ENCODE data around the gene SYNC.
"Not testable (repeated sequence)": the region's sequence is repeated elsewhere in the genome, so short reads cannot be mapped to it uniquely, and the experiment has no call there.

Gene SYNC

DNA sequence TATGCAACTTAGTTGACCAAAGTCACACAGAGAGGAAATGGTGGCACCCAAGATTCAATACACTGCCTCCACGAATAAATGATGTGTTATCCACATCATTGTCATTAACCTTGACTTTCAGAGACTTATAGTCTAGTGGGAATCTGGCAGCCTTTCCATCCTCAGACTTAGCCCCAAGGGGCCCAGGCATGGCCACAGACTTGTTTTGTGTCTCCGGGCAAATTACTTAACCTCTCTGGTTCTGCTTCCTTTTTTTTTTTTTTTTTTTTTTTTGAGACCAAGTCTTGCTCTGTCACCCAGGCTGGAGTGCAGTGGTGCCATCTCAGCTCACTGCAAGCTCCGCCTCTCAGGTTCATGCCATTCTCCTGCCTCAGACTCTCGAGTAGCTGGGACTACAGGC is 8.7 kb upstream of the SYNC start:
- H4K8ac ChIP-seq (ENCODE audit: low read depth, low read length); DNase-seq (ENCODE audit: low spot score); H4K91ac ChIP-seq (ENCODE audit: low read depth, low read length, poor library complexity); H3K36me3 ChIP-seq (replicated peaks in 1 of 2; ENCODE audit: control insufficient read depth in 2 of 2, insufficient read depth in 2 of 2, low read length in 2 of 2); H3K9ac ChIP-seq (ENCODE audit: low read depth, low read length, poor library complexity); H2AK5ac ChIP-seq (ENCODE audit: low read depth, low read length); H3K27me3 ChIP-seq (ENCODE audit: control insufficient read depth in 3 of 3, insufficient read depth in 3 of 3, low read depth in 1 of 3, low read length in 3 of 3); H3K4me2 ChIP-seq (ENCODE audit: insufficient read depth, low read length, poor library complexity, severe bottlenecking); H3K4me3 ChIP-seq (ENCODE audit: low read length in 2 of 2); H3K79me1 ChIP-seq (ENCODE audit: low read depth, low read length); H2BK12ac ChIP-seq (ENCODE audit: low read length); H3K4ac ChIP-seq (ENCODE audit: low read length); H2BK5ac ChIP-seq (ENCODE audit: low read length); H3K4me1 ChIP-seq (ENCODE audit: control insufficient read depth in 2 of 2, insufficient read depth in 1 of 2, low read depth in 1 of 2, low read length in 2 of 2); H3K14ac ChIP-seq (ENCODE audit: low read length); H3K9me3 ChIP-seq (replicated peaks in 1 of 2; ENCODE audit: control insufficient read depth in 2 of 2, insufficient read depth in 1 of 2, low read depth in 1 of 2, low read length in 2 of 2); H3K23ac ChIP-seq (ENCODE audit: low read depth, low read length, poor library complexity); H2BK15ac ChIP-seq (ENCODE audit: low read length); H3K18ac ChIP-seq (ENCODE audit: low read length); H3K27ac ChIP-seq (replicated peaks; ENCODE audit: low read length); H2AFZ ChIP-seq (ENCODE audit: low read length); H2BK120ac ChIP-seq (ENCODE audit: low read depth, low read length): not testable (repeated sequence)
- no CpG with 5 or more reads among the region's 4 CpGs for WGBS, 2 donors (ENCODE audit: extremely low coverage in 2 of 2, insufficient read length in 2 of 2, insufficient replicate concordance in 1 of 2)

DNA sequence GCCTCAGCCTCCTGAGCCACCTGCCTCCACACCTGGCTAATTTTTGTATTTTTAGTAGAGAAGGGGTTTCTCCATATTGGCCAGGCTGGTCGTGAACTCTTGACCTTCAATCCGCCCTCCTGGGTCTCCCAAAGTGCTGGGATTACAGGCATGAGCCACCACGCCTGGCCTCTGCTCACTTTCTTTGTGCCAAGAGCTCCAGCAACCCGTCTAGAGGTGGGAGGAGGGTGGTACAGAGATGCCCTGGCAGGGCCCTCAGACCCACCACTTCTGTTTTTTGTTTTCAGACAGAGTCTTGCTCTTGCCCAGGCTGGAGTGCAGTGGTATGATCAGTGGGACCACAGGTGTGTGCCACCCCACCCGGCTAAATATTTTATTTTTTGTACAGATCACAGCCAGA is 6.9 kb upstream of the SYNC start:
- Histone ChIP-seq H2AK5ac (ENCODE audit: low read depth, low read length) (no peak overlapping the region), H3K4ac (ENCODE audit: low read length) (no peak overlapping the region), H3K36me3 (replicated peaks in 1 of 2; ENCODE audit: control insufficient read depth in 2 of 2, insufficient read depth in 2 of 2, low read length in 2 of 2) (no peaks in the 10 kb centered on the region), H3K4me3 (ENCODE audit: low read length in 2 of 2) (no peak overlapping the region), H3K4me2 (ENCODE audit: insufficient read depth, low read length, poor library complexity, severe bottlenecking) (no peak overlapping the region), H2BK12ac (ENCODE audit: low read length) (no peak overlapping the region), H3K23ac (ENCODE audit: low read depth, low read length, poor library complexity) (no peak overlapping the region), H2AFZ (ENCODE audit: low read length) (no peak overlapping the region), H2BK15ac (ENCODE audit: low read length) (no peak overlapping the region), H3K9ac (ENCODE audit: low read depth, low read length, poor library complexity) (no peak overlapping the region), H3K9me3 (replicated peaks in 1 of 2; ENCODE audit: control insufficient read depth in 2 of 2, insufficient read depth in 1 of 2, low read depth in 1 of 2, low read length in 2 of 2) (peaks cover 0 to 4% of the 10 kb centered on the region in 2 donors), H3K4me1 (ENCODE audit: control insufficient read depth in 2 of 2, insufficient read depth in 1 of 2, low read depth in 1 of 2, low read length in 2 of 2) (no peaks in the 10 kb centered on the region), H4K8ac (ENCODE audit: low read depth, low read length) (no peak overlapping the region), H2BK120ac (ENCODE audit: low read depth, low read length) (no peak overlapping the region), H3K79me1 (ENCODE audit: low read depth, low read length) (peaks cover 2% of the 10 kb centered on the region), H3K27me3 (ENCODE audit: control insufficient read depth in 3 of 3, insufficient read depth in 3 of 3, low read depth in 1 of 3, low read length in 3 of 3) (peaks cover 0 to 17% (median 0%) of the 10 kb centered on the region in 3 experiments), H3K14ac (ENCODE audit: low read length) (no peak overlapping the region), H3K18ac (ENCODE audit: low read length) (no peak overlapping the region), H4K91ac (ENCODE audit: low read depth, low read length, poor library complexity) (no peak overlapping the region), H3K27ac (replicated peaks; ENCODE audit: low read length) (no peak overlapping the region), H2BK5ac (ENCODE audit: low read length) (no peak overlapping the region)
- no peak for DNase-seq (ENCODE audit: low spot score)
- WGBS, 2 donors (ENCODE audit: extremely low coverage in 2 of 2, insufficient read length in 2 of 2, insufficient replicate concordance in 1 of 2): no CpG with 5 or more reads among the region's 5 CpGs

DNA sequence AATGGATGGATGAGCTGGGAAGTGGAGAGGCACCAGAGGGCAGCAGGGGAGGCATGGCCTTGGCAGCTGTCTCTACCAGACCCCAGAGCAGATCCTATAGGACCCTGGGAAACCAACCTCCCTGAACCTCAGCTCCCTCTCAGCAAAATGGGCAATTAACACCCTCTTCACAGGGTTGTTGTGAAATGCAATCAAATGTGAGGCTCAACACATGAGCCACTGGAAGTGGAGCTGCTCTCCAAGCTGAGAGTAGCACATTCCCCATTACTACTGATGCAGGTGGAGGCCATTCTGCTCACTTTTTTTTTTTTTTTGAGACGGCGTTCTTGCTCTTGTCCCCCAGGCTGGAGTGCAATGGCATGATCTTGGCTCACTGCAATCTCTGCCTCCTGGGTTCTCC is 6.5 kb upstream of the SYNC start:
- no peak overlapping the region for H3K14ac ChIP-seq (ENCODE audit: low read length)
- H3K9ac ChIP-seq (ENCODE audit: low read depth, low read length, poor library complexity): no peak overlapping the region
- no peak overlapping the region for H4K8ac ChIP-seq (ENCODE audit: low read depth, low read length)
- H3K4me1 ChIP-seq (ENCODE audit: control insufficient read depth in 2 of 2, insufficient read depth in 1 of 2, low read depth in 1 of 2, low read length in 2 of 2): no peaks in the 10 kb centered on the region
- no peak for DNase-seq (ENCODE audit: low spot score)
- peaks cover 0 to 21% (median under 1%) of the 10 kb centered on the region in 3 experiments for H3K27me3 ChIP-seq (ENCODE audit: control insufficient read depth in 3 of 3, insufficient read depth in 3 of 3, low read depth in 1 of 3, low read length in 3 of 3)
- H2BK120ac ChIP-seq (ENCODE audit: low read depth, low read length): no peak overlapping the region
- no peak overlapping the region for H3K18ac ChIP-seq (ENCODE audit: low read length)
- H2AFZ ChIP-seq (ENCODE audit: low read length): no peak overlapping the region
- no peak overlapping the region for H4K91ac ChIP-seq (ENCODE audit: low read depth, low read length, poor library complexity)
- H3K36me3 ChIP-seq (replicated peaks in 1 of 2; ENCODE audit: control insufficient read depth in 2 of 2, insufficient read depth in 2 of 2, low read length in 2 of 2): no peaks in the 10 kb centered on the region
- H2BK15ac ChIP-seq (ENCODE audit: low read length): no peak overlapping the region
- no peak overlapping the region for H2AK5ac ChIP-seq (ENCODE audit: low read depth, low read length)
- H3K27ac ChIP-seq (replicated peaks; ENCODE audit: low read length): no peak overlapping the region
- no peak overlapping the region for H3K4me3 ChIP-seq (ENCODE audit: low read length in 2 of 2)
- peaks cover 0 to 4% of the 10 kb centered on the region in 2 donors for H3K9me3 ChIP-seq (replicated peaks in 1 of 2; ENCODE audit: control insufficient read depth in 2 of 2, insufficient read depth in 1 of 2, low read depth in 1 of 2, low read length in 2 of 2)
- no peak overlapping the region for H2BK5ac ChIP-seq (ENCODE audit: low read length)
- no peak overlapping the region for H2BK12ac ChIP-seq (ENCODE audit: low read length)
- WGBS, 2 donors (ENCODE audit: extremely low coverage in 2 of 2, insufficient read length in 2 of 2, insufficient replicate concordance in 1 of 2): no CpG with 5 or more reads among the region's 2 CpGs
- no peak overlapping the region for H3K23ac ChIP-seq (ENCODE audit: low read depth, low read length, poor library complexity)
- H3K4ac ChIP-seq (ENCODE audit: low read length): no peak overlapping the region
- H3K79me1 ChIP-seq (ENCODE audit: low read depth, low read length): peaks cover 2% of the 10 kb centered on the region
- no peak overlapping the region for H3K4me2 ChIP-seq (ENCODE audit: insufficient read depth, low read length, poor library complexity, severe bottlenecking)

DNA sequence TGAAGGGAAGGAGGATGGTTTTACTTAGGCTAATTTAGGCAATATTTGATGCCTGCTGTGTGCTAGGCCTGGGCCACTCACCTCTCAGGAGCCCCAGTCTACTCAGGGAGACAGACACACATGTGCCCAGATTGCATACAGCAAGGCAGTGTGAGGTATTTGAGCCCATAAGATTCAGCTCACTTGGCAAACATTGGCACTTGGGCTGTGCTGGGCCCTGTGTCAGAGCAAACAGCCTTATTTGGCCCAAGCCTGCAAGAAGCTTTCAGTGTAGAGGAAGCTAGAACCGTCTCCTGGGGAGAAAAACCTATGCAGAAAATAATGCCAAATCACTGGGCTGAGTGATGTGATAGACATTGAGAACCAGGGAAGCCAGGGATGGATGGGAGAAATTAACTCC is 3.9 kb upstream of the SYNC start:
- H3K79me1 ChIP-seq (ENCODE audit: low read depth, low read length): no peaks in the 10 kb centered on the region
- no peak overlapping the region for H3K14ac ChIP-seq (ENCODE audit: low read length)
- WGBS, 2 donors (ENCODE audit: extremely low coverage in 2 of 2, insufficient read length in 2 of 2, insufficient replicate concordance in 1 of 2): no CpG with 5 or more reads among the region's 1 CpG
- H2BK120ac ChIP-seq (ENCODE audit: low read depth, low read length): no peak overlapping the region
- H2BK12ac ChIP-seq (ENCODE audit: low read length): no peak overlapping the region
- no peak overlapping the region for H2AK5ac ChIP-seq (ENCODE audit: low read depth, low read length)
- no peak overlapping the region for H3K4me3 ChIP-seq (ENCODE audit: low read length in 2 of 2)
- no peak overlapping the region for H3K23ac ChIP-seq (ENCODE audit: low read depth, low read length, poor library complexity)
- DNase-seq (ENCODE audit: low spot score): no peak
- H4K8ac ChIP-seq (ENCODE audit: low read depth, low read length): no peak overlapping the region
- H4K91ac ChIP-seq (ENCODE audit: low read depth, low read length, poor library complexity): no peak overlapping the region
- peaks cover 10 to 16% of the 10 kb centered on the region in 2 donors for H3K4me1 ChIP-seq (ENCODE audit: control insufficient read depth in 2 of 2, insufficient read depth in 1 of 2, low read depth in 1 of 2, low read length in 2 of 2)
- no peak overlapping the region for H2BK5ac ChIP-seq (ENCODE audit: low read length)
- H3K36me3 ChIP-seq (replicated peaks in 1 of 2; ENCODE audit: control insufficient read depth in 2 of 2, insufficient read depth in 2 of 2, low read length in 2 of 2): no peaks in the 10 kb centered on the region
- H3K27me3 ChIP-seq (ENCODE audit: control insufficient read depth in 3 of 3, insufficient read depth in 3 of 3, low read depth in 1 of 3, low read length in 3 of 3): peaks cover 3 to 45% (median 27%) of the 10 kb centered on the region in 3 experiments
- H3K4me2 ChIP-seq (ENCODE audit: insufficient read depth, low read length, poor library complexity, severe bottlenecking): no peak overlapping the region
- no peak overlapping the region for H3K9ac ChIP-seq (ENCODE audit: low read depth, low read length, poor library complexity)
- no peak overlapping the region for H3K27ac ChIP-seq (replicated peaks; ENCODE audit: low read length)
- H3K9me3 ChIP-seq (replicated peaks in 1 of 2; ENCODE audit: control insufficient read depth in 2 of 2, insufficient read depth in 1 of 2, low read depth in 1 of 2, low read length in 2 of 2): peaks cover 0 to 4% of the 10 kb centered on the region in 2 donors
- no peak overlapping the region for H3K18ac ChIP-seq (ENCODE audit: low read length)
- H2AFZ ChIP-seq (ENCODE audit: low read length): no peak overlapping the region
- H3K4ac ChIP-seq (ENCODE audit: low read length): no peak overlapping the region
- no peak overlapping the region for H2BK15ac ChIP-seq (ENCODE audit: low read length)
